HepG2 (cell line): ENCODE results near the gene SLU7. TPM values are rescaled to one million over a fixed set of nuclear protein-coding genes. Genes with fewer than 3 reads are reported as not detected.
A peak's percentile ranks its signal among the peaks of the same experiment; 100 is the strongest.

ENCODE experiments used
- AKAP8 ChIP-seq: sonication (generic); formaldehyde crosslinking; IDR thresholded peaks from 2 replicates; pipeline ENCODE4 v1.5.1; 2020; ENCODE audit warnings: mild to moderate bottlenecking, missing genetic modification reagents
- ATAD3A ChIP-seq: sonication (generic); formaldehyde crosslinking; IDR thresholded peaks from 2 replicates; pipeline ENCODE4 v1.4.0; 2020; ENCODE audit warnings: missing genetic modification reagents
- GABPA ChIP-seq, 2 experiments: IDR thresholded peaks; 2 replicates each; pipeline ENCODE4 v1.6.1; 2011 to 2016; ENCODE audit warnings: low read depth in 2 of 2, low read length in 1 of 2, missing biosample characterization in 1 of 2, missing genetic modification characterization in 1 of 2
- HOXA3 ChIP-seq: sonication (generic); formaldehyde crosslinking; IDR thresholded peaks from 2 replicates; pipeline ENCODE4 v1.5.0; 2020; ENCODE audit warnings: missing genetic modification reagents
- NFYB ChIP-seq: sonication (generic); formaldehyde crosslinking; IDR thresholded peaks from 2 replicates; pipeline ENCODE4 v1.4.0; 2020; ENCODE audit warnings: missing genetic modification reagents
- PHF21A ChIP-seq: sonication (generic); formaldehyde crosslinking; IDR thresholded peaks from 2 replicates; pipeline ENCODE4 v1.5.0; 2020; ENCODE audit warnings: mild to moderate bottlenecking, missing genetic modification reagents
- POGZ ChIP-seq: sonication (generic); formaldehyde crosslinking; IDR thresholded peaks from 2 replicates; pipeline ENCODE4 v1.4.0; 2020; ENCODE audit warnings: mild to moderate bottlenecking, missing genetic modification reagents
- RAD51 ChIP-seq: fragments of 450-650 bp; IDR thresholded peaks from 2 replicates; pipeline ENCODE4 v1.6.1; 2016; ENCODE audit warnings: borderline replicate concordance
- REL ChIP-seq: sonication (generic); formaldehyde crosslinking; conservative IDR thresholded peaks from 2 replicates; pipeline ENCODE4 v1.8.0; 2022; ENCODE audit warnings: mild to moderate bottlenecking, missing genetic modification reagents, moderate library complexity
- ZNF143 ChIP-seq: sonication (generic); formaldehyde crosslinking; IDR thresholded peaks from 2 replicates; pipeline ENCODE4 v1.4.0; 2020; ENCODE audit warnings: missing genetic modification reagents
- ZNF33A ChIP-seq: sonication (generic); formaldehyde crosslinking; IDR thresholded peaks from 2 replicates; pipeline ENCODE4 v1.5.1; 2020; ENCODE audit warnings: missing genetic modification reagents, mild to moderate bottlenecking, moderate library complexity, borderline replicate concordance
- ZNF460 ChIP-seq: sonication (generic); formaldehyde crosslinking; IDR thresholded peaks from 2 replicates; pipeline ENCODE4 v1.5.1; 2020; ENCODE audit warnings: missing genetic modification reagents, mild to moderate bottlenecking, borderline replicate concordance
- polyA plus RNA-seq, 8 experiments: library from polyadenylated mRNA; depleted of rRNA in 3 of 8; stranded (reverse) in 7 of 8; unstranded in 1 of 8; fragments of >200 nt; fragmentation: Illumina TruSeq in 4 of 8; extraction: Trizol in 4 of 8; gene quantifications; 2 replicates each; pipeline versions ENCODE4 v1.2.1 to v1.2.3, GENCODE V29; 2011 to 2016; ENCODE audit warnings: low read depth in 4 of 8, missing spikeins in 1 of 8, mixed read lengths in 1 of 8; ENCODE audit not compliant: insufficient read depth in 1 of 8
- total RNA-seq, 5 experiments: library from RNA; depleted of rRNA; stranded (reverse); fragments of >200 nt; fragmentation: Illumina TruSeq; extraction: Trizol; gene quantifications; 2 replicates each; pipeline ENCODE4 v1.2.3, GENCODE V29; 2016; ENCODE audit warnings: low read depth in 1 of 5
- TF ChIP-seq, protein P1 (sequence below): sonication (generic); formaldehyde crosslinking; IDR thresholded peaks from 2 replicates; pipeline ENCODE4 v1.5.0; 2020; ENCODE audit warnings: mild to moderate bottlenecking, missing genetic modification reagents
- TF ChIP-seq, protein P2 (sequence below): sonication (generic); formaldehyde crosslinking; IDR thresholded peaks from 2 replicates; pipeline ENCODE4 v1.8.0; 2023; ENCODE audit warnings: mild to moderate bottlenecking, missing genetic modification reagents
- TF ChIP-seq, protein P3 (sequence below): sonication (generic); formaldehyde crosslinking; conservative IDR thresholded peaks from 2 replicates; pipeline ENCODE4 v1.4.0; 2020; ENCODE audit warnings: missing genetic modification reagents
- TF ChIP-seq, protein P4 (sequence below): sonication (generic); formaldehyde crosslinking; IDR thresholded peaks from 2 replicates; pipeline ENCODE4 v1.8.0; 2022; ENCODE audit warnings: mild to moderate bottlenecking, missing genetic modification reagents; ENCODE audit not compliant: insufficient replicate concordance
- TF ChIP-seq, protein P5 (sequence below): sonication (generic); formaldehyde crosslinking; IDR thresholded peaks from 2 replicates; pipeline ENCODE4 v1.4.0; 2020; ENCODE audit warnings: missing genetic modification reagents
- TF ChIP-seq, protein P6 (sequence below): sonication (generic); formaldehyde crosslinking; IDR thresholded peaks from 2 replicates; pipeline ENCODE4 v1.5.0; 2020; ENCODE audit warnings: mild to moderate bottlenecking, missing genetic modification reagents, borderline replicate concordance

Gene SLU7
- total and polyA plus RNA-seq, 2 of the 13 experiments (the other 11 are each of a cell fraction or from before 2014, with no cell fraction given), result 24.0 to 39.2 TPM

DNA sequence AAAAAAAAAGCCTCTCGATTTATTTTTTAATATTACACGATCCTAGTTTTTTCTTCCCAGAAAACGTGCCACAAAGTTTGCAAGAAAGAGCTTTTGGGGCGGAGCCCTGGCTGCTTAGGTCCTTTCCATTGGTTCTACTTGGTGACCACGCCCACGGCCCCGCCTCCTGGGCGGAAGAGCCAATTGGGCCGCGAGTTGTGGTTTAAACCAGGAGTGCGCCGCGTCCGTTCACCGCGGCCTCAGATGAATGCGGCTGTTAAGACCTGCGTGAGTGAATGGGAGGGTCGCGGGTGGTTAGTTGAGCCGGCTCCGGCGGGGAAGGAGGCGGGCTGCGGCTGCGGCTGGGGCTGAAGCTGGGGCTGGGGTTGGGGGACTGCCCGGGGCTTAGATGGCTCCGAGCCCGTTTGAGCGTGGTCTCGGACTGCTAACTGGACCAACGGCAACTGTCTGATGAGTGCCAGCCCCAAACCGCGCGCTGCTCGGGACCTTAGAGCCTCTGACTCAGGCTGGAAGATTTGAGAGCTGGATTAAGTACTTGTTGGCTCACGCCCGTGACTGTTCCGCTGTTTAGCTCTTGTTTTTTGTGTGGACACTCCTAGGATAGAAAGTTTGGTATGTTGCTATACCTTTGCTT, 2.9 kb upstream of the SLU7 start, which contains the start of gene PTTG1 (continued):
- TF ChIP-seq, protein P1, sequence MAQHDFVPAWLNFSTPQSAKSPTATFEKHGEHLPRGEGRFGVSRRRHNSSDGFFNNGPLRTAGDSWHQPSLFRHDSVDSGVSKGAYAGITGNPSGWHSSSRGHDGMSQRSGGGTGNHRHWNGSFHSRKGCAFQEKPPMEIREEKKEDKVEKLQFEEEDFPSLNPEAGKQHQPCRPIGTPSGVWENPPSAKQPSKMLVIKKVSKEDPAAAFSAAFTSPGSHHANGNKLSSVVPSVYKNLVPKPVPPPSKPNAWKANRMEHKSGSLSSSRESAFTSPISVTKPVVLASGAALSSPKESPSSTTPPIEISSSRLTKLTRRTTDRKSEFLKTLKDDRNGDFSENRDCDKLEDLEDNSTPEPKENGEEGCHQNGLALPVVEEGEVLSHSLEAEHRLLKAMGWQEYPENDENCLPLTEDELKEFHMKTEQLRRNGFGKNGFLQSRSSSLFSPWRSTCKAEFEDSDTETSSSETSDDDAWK (CRISPR knock-in tag), result no peak
- no peak for TF ChIP-seq GABPA (IDR thresholded peaks at IDR 0.05; ENCODE audit: low read depth, low read length)
- TF ChIP-seq GABPA (CRISPR knock-in tag; IDR thresholded peaks at IDR 0.05; ENCODE audit: low read depth), result 0 out of 2 replicates have a peak, but pooled peaks have one; percentile 8
- TF ChIP-seq, protein P2, sequence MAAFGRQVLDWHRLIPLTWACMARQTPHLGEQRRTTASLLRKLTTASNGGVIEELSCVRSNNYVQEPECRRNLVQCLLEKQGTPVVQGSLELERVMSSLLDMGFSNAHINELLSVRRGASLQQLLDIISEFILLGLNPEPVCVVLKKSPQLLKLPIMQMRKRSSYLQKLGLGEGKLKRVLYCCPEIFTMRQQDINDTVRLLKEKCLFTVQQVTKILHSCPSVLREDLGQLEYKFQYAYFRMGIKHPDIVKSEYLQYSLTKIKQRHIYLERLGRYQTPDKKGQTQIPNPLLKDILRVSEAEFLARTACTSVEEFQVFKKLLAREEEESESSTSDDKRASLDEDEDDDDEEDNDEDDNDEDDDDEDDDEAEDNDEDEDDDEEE (CRISPR knock-in tag), result no peak
- TF ChIP-seq, protein P3, sequence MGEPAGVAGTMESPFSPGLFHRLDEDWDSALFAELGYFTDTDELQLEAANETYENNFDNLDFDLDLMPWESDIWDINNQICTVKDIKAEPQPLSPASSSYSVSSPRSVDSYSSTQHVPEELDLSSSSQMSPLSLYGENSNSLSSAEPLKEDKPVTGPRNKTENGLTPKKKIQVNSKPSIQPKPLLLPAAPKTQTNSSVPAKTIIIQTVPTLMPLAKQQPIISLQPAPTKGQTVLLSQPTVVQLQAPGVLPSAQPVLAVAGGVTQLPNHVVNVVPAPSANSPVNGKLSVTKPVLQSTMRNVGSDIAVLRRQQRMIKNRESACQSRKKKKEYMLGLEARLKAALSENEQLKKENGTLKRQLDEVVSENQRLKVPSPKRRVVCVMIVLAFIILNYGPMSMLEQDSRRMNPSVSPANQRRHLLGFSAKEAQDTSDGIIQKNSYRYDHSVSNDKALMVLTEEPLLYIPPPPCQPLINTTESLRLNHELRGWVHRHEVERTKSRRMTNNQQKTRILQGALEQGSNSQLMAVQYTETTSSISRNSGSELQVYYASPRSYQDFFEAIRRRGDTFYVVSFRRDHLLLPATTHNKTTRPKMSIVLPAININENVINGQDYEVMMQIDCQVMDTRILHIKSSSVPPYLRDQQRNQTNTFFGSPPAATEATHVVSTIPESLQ (CRISPR knock-in tag), result no peak
- TF ChIP-seq HOXA3, result peak; percentile 46; the same call in 1 of the 2 replicates
- TF ChIP-seq, protein P4, sequence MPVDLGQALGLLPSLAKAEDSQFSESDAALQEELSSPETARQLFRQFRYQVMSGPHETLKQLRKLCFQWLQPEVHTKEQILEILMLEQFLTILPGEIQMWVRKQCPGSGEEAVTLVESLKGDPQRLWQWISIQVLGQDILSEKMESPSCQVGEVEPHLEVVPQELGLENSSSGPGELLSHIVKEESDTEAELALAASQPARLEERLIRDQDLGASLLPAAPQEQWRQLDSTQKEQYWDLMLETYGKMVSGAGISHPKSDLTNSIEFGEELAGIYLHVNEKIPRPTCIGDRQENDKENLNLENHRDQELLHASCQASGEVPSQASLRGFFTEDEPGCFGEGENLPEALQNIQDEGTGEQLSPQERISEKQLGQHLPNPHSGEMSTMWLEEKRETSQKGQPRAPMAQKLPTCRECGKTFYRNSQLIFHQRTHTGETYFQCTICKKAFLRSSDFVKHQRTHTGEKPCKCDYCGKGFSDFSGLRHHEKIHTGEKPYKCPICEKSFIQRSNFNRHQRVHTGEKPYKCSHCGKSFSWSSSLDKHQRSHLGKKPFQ (CRISPR knock-in tag), result no peak
- no peak for TF ChIP-seq ZNF460 (CRISPR knock-in tag)
- TF ChIP-seq ZNF33A (CRISPR knock-in tag), result no peak
- no peak for TF ChIP-seq AKAP8 (CRISPR knock-in tag)
- 0 out of 2 replicates have a peak, but pooled peaks have one; percentile 59 for TF ChIP-seq REL (CRISPR knock-in tag)
- TF ChIP-seq POGZ (CRISPR knock-in tag), result peak; percentile 86
- TF ChIP-seq ATAD3A (CRISPR knock-in tag), result no peak
- no peak for TF ChIP-seq RAD51
- no peak for TF ChIP-seq PHF21A (CRISPR knock-in tag)
- TF ChIP-seq, protein P5, sequence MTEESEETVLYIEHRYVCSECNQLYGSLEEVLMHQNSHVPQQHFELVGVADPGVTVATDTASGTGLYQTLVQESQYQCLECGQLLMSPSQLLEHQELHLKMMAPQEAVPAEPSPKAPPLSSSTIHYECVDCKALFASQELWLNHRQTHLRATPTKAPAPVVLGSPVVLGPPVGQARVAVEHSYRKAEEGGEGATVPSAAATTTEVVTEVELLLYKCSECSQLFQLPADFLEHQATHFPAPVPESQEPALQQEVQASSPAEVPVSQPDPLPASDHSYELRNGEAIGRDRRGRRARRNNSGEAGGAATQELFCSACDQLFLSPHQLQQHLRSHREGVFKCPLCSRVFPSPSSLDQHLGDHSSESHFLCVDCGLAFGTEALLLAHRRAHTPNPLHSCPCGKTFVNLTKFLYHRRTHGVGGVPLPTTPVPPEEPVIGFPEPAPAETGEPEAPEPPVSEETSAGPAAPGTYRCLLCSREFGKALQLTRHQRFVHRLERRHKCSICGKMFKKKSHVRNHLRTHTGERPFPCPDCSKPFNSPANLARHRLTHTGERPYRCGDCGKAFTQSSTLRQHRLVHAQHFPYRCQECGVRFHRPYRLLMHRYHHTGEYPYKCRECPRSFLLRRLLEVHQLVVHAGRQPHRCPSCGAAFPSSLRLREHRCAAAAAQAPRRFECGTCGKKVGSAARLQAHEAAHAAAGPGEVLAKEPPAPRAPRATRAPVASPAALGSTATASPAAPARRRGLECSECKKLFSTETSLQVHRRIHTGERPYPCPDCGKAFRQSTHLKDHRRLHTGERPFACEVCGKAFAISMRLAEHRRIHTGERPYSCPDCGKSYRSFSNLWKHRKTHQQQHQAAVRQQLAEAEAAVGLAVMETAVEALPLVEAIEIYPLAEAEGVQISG (CRISPR knock-in tag), result 0 out of 2 replicates have a peak, but pooled peaks have one; percentile 37
- TF ChIP-seq NFYB (CRISPR knock-in tag), result peak; percentile 76
- no peak for TF ChIP-seq ZNF143 (CRISPR knock-in tag)
- TF ChIP-seq, protein P6, sequence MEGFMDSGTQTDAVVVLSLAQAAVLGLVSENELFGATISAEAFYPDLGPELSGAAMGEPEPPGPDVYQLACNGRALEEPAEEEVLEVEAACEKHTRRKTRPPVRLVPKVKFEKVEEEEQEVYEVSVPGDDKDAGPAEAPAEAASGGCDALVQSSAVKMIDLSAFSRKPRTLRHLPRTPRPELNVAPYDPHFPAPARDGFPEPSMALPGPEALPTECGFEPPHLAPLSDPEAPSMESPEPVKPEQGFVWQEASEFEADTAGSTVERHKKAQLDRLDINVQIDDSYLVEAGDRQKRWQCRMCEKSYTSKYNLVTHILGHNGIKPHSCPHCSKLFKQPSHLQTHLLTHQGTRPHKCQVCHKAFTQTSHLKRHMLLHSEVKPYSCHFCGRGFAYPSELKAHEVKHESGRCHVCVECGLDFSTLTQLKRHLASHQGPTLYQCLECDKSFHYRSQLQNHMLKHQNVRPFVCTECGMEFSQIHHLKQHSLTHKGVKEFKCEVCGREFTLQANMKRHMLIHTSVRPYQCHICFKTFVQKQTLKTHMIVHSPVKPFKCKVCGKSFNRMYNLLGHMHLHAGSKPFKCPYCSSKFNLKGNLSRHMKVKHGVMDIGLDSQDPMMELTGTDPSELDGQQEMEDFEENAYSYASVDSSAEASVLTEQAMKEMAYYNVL (CRISPR knock-in tag), result peak; percentile 57; the same call in 1 of the 2 replicates
